Stimulated activated CD4-positive, alpha-beta T cell treated with anti-CD3 and anti-CD28 coated beads, TNF-alpha, amount 100 ng/mL, for 1 hour (primary cell): ENCODE data around the gene SEC11A.
"Not testable (repeated sequence)": the region's sequence is repeated elsewhere in the genome, so short reads cannot be mapped to it uniquely, and the experiment has no call there.

Source experiments
- DNase-seq, 3 donors: peaks; one replicate each; pipeline ENCODE4 v3.0.0-alpha.2; 2020; ENCODE audit warnings: low read depth in 3 of 3, low spot score in 1 of 3

SEC11A gene

DNA sequence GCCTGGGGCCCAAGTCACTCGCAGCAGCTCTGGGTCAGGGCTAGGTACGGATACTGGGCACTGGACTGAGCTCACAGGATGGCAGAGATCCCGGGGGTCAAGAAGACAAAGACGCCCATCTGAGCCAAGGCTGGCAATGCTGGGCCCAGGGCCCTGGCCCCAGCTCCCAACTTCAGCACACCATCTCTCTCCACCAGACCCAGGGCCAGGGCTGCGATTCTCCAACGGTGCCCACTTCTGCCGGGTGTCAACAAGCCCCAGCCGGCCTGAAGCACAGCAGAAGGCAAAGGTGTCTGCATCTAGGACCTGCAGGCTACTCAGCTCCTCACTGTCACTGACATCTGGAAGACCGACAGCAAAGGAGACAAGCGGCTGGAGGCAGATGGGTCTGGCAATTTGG lies 70.4 kb downstream of the SEC11A start:
- DNase-seq = no peak

- no peak for DNase-seq
Observed at GRCh38 chr15:84643838-84644237, 72.1 kb downstream of the SEC11A start.

DNA sequence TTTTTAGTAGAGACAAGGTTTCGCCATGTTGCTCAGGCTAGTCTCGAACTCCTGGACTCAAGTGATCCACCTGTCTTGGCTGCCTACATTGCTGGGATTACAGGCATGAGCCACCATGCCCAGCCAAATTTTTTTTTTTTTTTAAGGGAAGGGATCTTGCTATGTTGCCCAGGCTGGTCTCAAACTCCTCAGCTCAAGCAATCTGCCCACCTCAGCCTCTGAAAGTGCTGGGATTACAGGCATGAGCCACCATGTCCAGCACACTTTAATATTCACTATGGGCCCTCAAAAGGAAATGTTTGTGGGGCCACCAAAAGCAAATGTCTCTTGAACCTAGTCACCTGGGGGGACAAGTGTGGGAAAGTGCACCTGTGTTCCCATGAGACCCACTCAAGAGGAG lies 73.3 kb downstream of the SEC11A start:
- not testable (repeated sequence) for DNase-seq

- not testable (repeated sequence) for DNase-seq
Observed at GRCh38 chr15:84641871-84642270, 74.1 kb downstream of the SEC11A start.

GRCh38 chr15:84638103-84638502 lies 77.8 kb downstream of the SEC11A start:
- no peak for DNase-seq

GRCh38 chr15:84634228-84634837 lies 81.6 kb downstream of the SEC11A start:
- no peak for DNase-seq

DNA sequence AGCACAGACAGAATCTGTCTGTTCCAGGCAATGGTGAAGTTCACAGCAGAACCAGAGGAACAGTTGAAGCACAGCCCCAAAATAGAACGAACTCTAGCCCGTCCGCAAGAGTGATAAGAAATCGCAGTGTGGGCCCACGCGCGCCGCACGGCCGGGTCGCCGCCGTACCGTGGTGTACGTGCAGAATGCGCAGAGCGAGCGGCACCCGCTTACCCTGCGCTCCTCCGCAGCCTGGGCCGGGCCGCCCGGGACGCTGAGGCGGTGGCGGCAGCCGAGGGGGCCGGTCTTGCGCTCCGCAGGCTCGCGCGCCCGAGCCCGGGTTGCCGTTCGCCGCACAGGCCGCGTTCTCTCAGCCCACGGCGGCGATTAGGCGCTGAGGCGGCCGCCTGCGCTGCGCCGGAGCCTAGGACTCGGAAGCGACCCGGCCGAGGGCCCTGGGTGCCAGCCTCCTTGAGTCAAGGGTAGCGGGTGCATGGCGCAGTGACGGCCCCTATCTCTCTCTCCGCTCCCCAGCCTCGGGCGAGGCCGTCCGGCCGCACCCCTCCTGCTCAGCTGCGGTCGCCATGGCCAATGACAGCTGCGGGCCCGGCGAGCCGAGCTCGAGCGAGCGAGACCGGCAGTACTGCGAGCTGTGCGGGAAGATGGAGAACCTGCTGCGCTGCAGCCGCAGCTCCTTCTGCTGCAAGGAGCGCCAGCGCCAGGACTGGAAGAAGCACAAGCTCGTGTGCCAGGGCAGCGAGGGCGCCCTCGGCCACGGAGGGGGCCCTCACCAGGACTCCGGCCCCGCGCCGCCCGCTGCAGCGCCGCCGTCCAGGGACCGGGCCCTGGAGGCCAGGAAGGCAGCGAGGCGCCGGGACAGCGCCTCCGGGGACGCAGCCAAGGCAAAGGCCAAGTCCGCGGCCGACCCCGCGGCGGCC lies 82.4 kb downstream of the SEC11A start:
- DNase-seq = peak; percentile 8 to 45 (median 31)

- DNase-seq = no peak
Observed at GRCh38 chr15:84631706-84632272, 84.2 kb downstream of the SEC11A start.

DNA sequence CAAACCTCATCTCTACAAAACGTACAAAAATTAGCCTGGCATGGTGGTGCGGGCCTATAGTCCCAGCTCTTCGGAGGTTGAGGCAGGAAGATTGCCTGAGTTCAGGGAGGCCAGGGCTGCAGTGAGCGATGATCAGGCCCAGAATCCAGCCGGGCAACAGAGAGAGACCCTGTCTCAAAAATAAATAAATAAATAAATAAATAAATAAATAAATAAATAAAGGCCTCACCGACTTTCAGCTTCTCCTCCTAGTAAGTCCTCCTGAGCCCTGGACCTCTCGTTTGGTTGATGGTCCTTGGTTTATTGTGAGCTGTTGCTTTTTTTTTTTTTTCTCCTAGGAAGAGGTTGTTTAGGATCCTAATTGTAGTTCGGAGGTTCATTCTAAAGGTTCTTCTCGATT lies 86.9 kb downstream of the SEC11A start:
- DNase-seq = no peak

GRCh38 chr15:84625123-84625522 lies 90.8 kb downstream of the SEC11A start:
- DNase-seq = no peak

DNA sequence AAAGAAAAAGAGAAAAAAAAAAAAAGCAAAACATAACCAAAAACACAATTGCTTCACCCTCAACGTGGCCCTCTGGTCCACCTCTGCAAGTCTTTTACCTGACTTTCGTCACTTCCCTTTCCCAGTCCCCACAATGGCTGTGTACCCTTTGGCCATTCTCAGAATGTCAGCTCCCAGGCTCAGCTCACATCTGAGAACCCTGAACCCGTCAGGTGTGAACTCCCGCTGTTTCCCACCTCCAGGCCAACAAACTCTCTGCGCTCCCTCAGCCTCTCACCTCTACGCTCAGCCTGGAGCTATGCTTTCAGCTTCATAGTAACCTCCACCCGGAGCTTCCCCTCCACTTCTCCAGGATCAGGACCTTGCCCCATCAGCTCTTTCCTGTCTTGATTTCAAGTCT lies 91.6 kb downstream of the SEC11A start:
- no peak for DNase-seq

GRCh38 chr15:84621358-84621979 lies 94.5 kb downstream of the SEC11A start:
- no peak for DNase-seq

GRCh38 chr15:84620626-84621025 lies 95.3 kb downstream of the SEC11A start:
- DNase-seq = no peak
